NCI-H2107 treated with DMSO at 0.1 percent for 48 hours (cell line): ENCODE data around the gene MVB12B.

ENCODE experiments used
- DNase-seq: peaks from one replicate; lab custom pipeline; 2025; ENCODE audit not compliant: unreplicated experiment; lab: John Stamatoyannopoulos, UW

The MVB12B gene

GRCh38 chr9:126361810-126362238, 35.2 kb downstream of the MVB12B start:
- DNase-seq, result no peak

GRCh38 chr9:126363250-126363649, 36.6 kb downstream of the MVB12B start:
- no peak for DNase-seq

GRCh38 chr9:126363847-126364671, 37.4 kb downstream of the MVB12B start:
- no peak for DNase-seq

GRCh38 chr9:126365780-126366179, 39.2 kb downstream of the MVB12B start:
- no peak for DNase-seq

- DNase-seq, result no peak
Measured at GRCh38 chr9:126366366-126367011, 39.9 kb downstream of the MVB12B start.

- no peak for DNase-seq
Measured at GRCh38 chr9:126367139-126367538, 40.5 kb downstream of the MVB12B start.

- DNase-seq, result no peak
Measured at GRCh38 chr9:126367616-126368015, 41.0 kb downstream of the MVB12B start.

- DNase-seq, result no peak
Measured at GRCh38 chr9:126368020-126368419, 41.4 kb downstream of the MVB12B start.

GRCh38 chr9:126371007-126371870, 44.6 kb downstream of the MVB12B start:
- no peak for DNase-seq

- no peak for DNase-seq
Measured at GRCh38 chr9:126372716-126373115, 46.1 kb downstream of the MVB12B start.

GRCh38 chr9:126373241-126373640, 46.6 kb downstream of the MVB12B start:
- DNase-seq, result peak; percentile 17

- no peak for DNase-seq
Measured at GRCh38 chr9:126374366-126374781, 47.7 kb downstream of the MVB12B start.

- no peak for DNase-seq
Measured at GRCh38 chr9:126375386-126375785, 48.8 kb downstream of the MVB12B start.

- no peak for DNase-seq
Measured at GRCh38 chr9:126376311-126377175, 49.9 kb downstream of the MVB12B start.

- DNase-seq, result no peak
Measured at GRCh38 chr9:126377176-126377509, 50.5 kb downstream of the MVB12B start.

GRCh38 chr9:126377536-126377935, 50.9 kb downstream of the MVB12B start:
- DNase-seq, result no peak

GRCh38 chr9:126378761-126379160, 52.1 kb downstream of the MVB12B start:
- no peak for DNase-seq

- DNase-seq, result no peak
Measured at GRCh38 chr9:126379661-126380360, 53.2 kb downstream of the MVB12B start.

GRCh38 chr9:126380447-126380846, 53.8 kb downstream of the MVB12B start:
- no peak for DNase-seq

- DNase-seq, result no peak
Measured at GRCh38 chr9:126381195-126381594, 54.6 kb downstream of the MVB12B start.
